ENCODE data around the gene PFDN6.
"Not testable (repeated sequence)": the region's sequence is repeated elsewhere in the genome, so short reads cannot be mapped to it uniquely, and the experiment has no call there.

Gene PFDN6

DNA sequence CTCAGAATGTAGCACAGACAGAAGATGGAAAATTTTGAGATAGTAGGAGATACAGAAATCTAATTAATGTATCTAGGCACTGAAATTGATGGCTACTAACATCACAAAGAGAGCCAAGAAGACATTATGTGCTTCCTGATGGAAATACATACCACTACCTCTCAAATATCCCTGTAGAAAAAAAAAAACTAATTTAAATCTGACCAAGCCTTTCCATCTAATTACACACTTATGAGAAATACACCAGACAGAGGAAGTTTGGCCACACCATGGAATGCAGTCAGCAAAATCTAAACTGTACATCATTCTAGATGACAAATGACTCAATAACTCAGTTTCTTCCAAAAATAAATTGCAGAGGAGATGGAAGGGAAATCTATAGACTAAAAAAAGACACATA, 36.6 kb upstream of the PFDN6 start:
- Histone ChIP-seq H3K9ac (ENCODE audit: low read length) (no peak overlapping the region), H3K36me3 (ENCODE audit: low read length) (no peaks in the 10 kb centered on the region), H4K20me1 (ENCODE audit: low read depth, low read length) (no peaks in the 10 kb centered on the region), H3K4me2 (ENCODE audit: low read depth, low read length, poor library complexity, severe bottlenecking) (no peak overlapping the region), H3K79me2 (ENCODE audit: insufficient read depth, low read length) (peaks cover 7% of the 10 kb centered on the region; the same call in 1 of the 2 replicates), H3K9me3 (ENCODE audit: insufficient read depth, low read length) (no peaks in the 10 kb centered on the region), H3K4me3 (ENCODE audit: insufficient read depth, low read length, poor library complexity, severe bottlenecking) (no peak overlapping the region), H3K27ac (ENCODE audit: low read depth, low read length) (no peak overlapping the region), H3K27me3 (ENCODE audit: low read length) (no peaks in the 10 kb centered on the region), H3K9me2 (replicated peaks; ENCODE audit: insufficient read depth, low read length) (no peaks in the 10 kb centered on the region), H2AFZ (ENCODE audit: low read depth, low read length, severe bottlenecking) (no peak overlapping the region), H3F3A (ENCODE audit: insufficient read depth) (peaks cover 17% of the 10 kb centered on the region)
- TF ChIP-seq EZH2phosphoT487 (conservative IDR thresholded peaks at IDR 0.05; ENCODE audit: low read length), result no peak

DNA sequence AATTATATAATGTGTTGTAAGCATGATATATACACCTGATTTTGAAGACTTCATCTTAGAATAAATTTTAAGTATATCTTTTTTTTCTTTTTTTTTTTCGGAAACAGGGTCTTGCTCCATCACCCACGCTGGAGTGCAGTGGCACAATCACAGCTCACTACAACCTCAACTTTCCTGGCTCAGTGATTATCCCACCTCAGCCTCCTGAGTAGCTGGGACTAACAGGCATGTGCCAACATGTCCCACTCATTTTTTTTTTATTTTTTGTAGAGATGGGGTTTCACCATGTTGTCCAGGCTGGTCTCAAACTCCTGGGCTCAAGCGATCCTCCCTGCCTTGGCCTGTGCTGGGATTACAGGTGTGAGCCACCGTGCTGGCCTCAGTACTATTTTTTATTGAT, 34.8 kb upstream of the PFDN6 start:
- no peak overlapping the region for H3K4me2 ChIP-seq (ENCODE audit: low read depth, low read length, poor library complexity, severe bottlenecking)
- H3K9ac ChIP-seq (ENCODE audit: low read length), result no peak overlapping the region
- no peaks in the 10 kb centered on the region for H3K9me2 ChIP-seq (replicated peaks; ENCODE audit: insufficient read depth, low read length)
- no peaks in the 10 kb centered on the region for H3K27me3 ChIP-seq (ENCODE audit: low read length)
- H3K9me3 ChIP-seq (ENCODE audit: insufficient read depth, low read length), result no peaks in the 10 kb centered on the region
- H4K20me1 ChIP-seq (ENCODE audit: low read depth, low read length), result no peaks in the 10 kb centered on the region
- no peak overlapping the region for H3K4me3 ChIP-seq (ENCODE audit: insufficient read depth, low read length, poor library complexity, severe bottlenecking)
- H2AFZ ChIP-seq (ENCODE audit: low read depth, low read length, severe bottlenecking), result no peak overlapping the region
- H3K79me2 ChIP-seq (ENCODE audit: insufficient read depth, low read length), result peaks cover 7% of the 10 kb centered on the region; the same call in 1 of the 2 replicates
- TF ChIP-seq, protein P1, sequence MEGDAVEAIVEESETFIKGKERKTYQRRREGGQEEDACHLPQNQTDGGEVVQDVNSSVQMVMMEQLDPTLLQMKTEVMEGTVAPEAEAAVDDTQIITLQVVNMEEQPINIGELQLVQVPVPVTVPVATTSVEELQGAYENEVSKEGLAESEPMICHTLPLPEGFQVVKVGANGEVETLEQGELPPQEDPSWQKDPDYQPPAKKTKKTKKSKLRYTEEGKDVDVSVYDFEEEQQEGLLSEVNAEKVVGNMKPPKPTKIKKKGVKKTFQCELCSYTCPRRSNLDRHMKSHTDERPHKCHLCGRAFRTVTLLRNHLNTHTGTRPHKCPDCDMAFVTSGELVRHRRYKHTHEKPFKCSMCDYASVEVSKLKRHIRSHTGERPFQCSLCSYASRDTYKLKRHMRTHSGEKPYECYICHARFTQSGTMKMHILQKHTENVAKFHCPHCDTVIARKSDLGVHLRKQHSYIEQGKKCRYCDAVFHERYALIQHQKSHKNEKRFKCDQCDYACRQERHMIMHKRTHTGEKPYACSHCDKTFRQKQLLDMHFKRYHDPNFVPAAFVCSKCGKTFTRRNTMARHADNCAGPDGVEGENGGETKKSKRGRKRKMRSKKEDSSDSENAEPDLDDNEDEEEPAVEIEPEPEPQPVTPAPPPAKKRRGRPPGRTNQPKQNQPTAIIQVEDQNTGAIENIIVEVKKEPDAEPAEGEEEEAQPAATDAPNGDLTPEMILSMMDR (IDR thresholded peaks at IDR 0.05; ENCODE audit: insufficient read depth, low read length, poor library complexity, severe bottlenecking), result no peak
- TF ChIP-seq EZH2phosphoT487 (conservative IDR thresholded peaks at IDR 0.05; ENCODE audit: low read length), result no peak
- H3K27ac ChIP-seq (ENCODE audit: low read depth, low read length), result no peak overlapping the region
- peaks cover 7% of the 10 kb centered on the region; the same call in 1 of the 2 replicates for H3K36me3 ChIP-seq (ENCODE audit: low read length)
- peaks cover 13% of the 10 kb centered on the region; the same call in 1 of the 2 replicates for H3F3A ChIP-seq (ENCODE audit: insufficient read depth)

DNA sequence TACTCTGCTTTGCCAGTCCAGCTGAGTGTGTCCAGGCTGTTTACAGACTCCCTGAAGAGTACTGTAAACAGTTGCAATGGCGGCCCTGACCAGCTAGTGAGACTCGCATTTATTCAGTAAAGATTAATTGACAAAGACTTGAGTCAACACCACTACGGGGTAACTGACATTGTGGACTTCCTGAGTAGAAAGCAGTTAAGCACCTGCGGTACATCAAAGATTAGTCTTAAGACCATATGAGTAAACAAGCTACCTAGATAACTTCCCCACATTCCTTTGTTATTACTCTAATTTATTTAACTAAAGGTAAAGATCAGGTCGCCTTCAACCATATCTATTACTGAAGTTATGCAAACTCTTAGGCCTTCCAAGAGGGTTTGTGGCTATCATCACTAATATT, 30.4 kb upstream of the PFDN6 start:
- H3K36me3 ChIP-seq (ENCODE audit: low read length), result peaks cover 21% of the 10 kb centered on the region; the same call in 1 of the 2 replicates
- no peak overlapping the region for H2AFZ ChIP-seq (ENCODE audit: low read depth, low read length, severe bottlenecking)
- TF ChIP-seq EZH2phosphoT487 (conservative IDR thresholded peaks at IDR 0.05; ENCODE audit: low read length), result no peak
- TF ChIP-seq, protein P1 (IDR thresholded peaks at IDR 0.05; ENCODE audit: insufficient read depth, low read length, poor library complexity, severe bottlenecking), result no peak

DNA sequence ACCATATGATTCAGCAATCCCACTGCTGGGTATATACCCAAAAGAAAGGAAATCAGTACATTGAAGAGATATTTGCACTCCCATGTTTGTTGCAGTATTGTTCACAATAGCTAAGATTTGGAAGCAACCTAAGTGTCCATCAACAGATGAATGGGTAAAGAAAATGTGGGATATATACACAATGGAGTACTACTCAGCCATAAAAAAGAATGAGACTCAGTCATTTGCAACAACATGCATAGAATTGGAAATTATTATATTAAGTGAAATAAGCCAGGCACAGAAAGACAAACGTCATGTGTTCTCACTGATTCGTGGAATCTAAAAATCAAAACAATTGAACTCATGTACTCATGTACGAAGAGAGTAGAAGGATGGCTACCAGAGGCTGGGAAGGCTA, 26.9 kb upstream of the PFDN6 start:
- not testable (repeated sequence) for H3K4me2 ChIP-seq (ENCODE audit: low read depth, low read length, poor library complexity, severe bottlenecking); H3K79me2 ChIP-seq (ENCODE audit: insufficient read depth, low read length); H3K27ac ChIP-seq (ENCODE audit: low read depth, low read length); H4K20me1 ChIP-seq (ENCODE audit: low read depth, low read length); H3K4me3 ChIP-seq (ENCODE audit: insufficient read depth, low read length, poor library complexity, severe bottlenecking); H3K9ac ChIP-seq (ENCODE audit: low read length); H3K9me2 ChIP-seq (replicated peaks; ENCODE audit: insufficient read depth, low read length); H3F3A ChIP-seq (ENCODE audit: insufficient read depth); H3K9me3 ChIP-seq (ENCODE audit: insufficient read depth, low read length); H3K27me3 ChIP-seq (ENCODE audit: low read length); H2AFZ ChIP-seq (ENCODE audit: low read depth, low read length, severe bottlenecking)
- peaks cover 21% of the 10 kb centered on the region; the same call in 1 of the 2 replicates for H3K36me3 ChIP-seq (ENCODE audit: low read length)

More for the DNA sequence above, 30.4 kb upstream of the PFDN6 start:
- no peaks in the 10 kb centered on the region for H3K79me2 ChIP-seq (ENCODE audit: insufficient read depth, low read length)
- no peaks in the 10 kb centered on the region for H4K20me1 ChIP-seq (ENCODE audit: low read depth, low read length)
- H3F3A ChIP-seq (ENCODE audit: insufficient read depth), result peaks cover 14% of the 10 kb centered on the region
- no peaks in the 10 kb centered on the region for H3K27me3 ChIP-seq (ENCODE audit: low read length)
- no peak overlapping the region for H3K27ac ChIP-seq (ENCODE audit: low read depth, low read length)
- no peaks in the 10 kb centered on the region for H3K9me3 ChIP-seq (ENCODE audit: insufficient read depth, low read length)
- H3K9me2 ChIP-seq (replicated peaks; ENCODE audit: insufficient read depth, low read length), result no peaks in the 10 kb centered on the region
- H3K4me3 ChIP-seq (ENCODE audit: insufficient read depth, low read length, poor library complexity, severe bottlenecking), result no peak overlapping the region
- no peak overlapping the region for H3K9ac ChIP-seq (ENCODE audit: low read length)
- H3K4me2 ChIP-seq (ENCODE audit: low read depth, low read length, poor library complexity, severe bottlenecking), result no peak overlapping the region
